ENCODE measurements around the gene PARD3B. TPM values are rescaled to one million over a fixed set of nuclear protein-coding genes. Genes with fewer than 3 reads are reported as not detected.

PARD3B gene
- total RNA-seq, 1 experiment from 2014 or later, result 6.4 TPM

GRCh38 chr2:205462681-205463345 is 917.5 kb downstream of the PARD3B start:
- TF ChIP-seq, protein P1, sequence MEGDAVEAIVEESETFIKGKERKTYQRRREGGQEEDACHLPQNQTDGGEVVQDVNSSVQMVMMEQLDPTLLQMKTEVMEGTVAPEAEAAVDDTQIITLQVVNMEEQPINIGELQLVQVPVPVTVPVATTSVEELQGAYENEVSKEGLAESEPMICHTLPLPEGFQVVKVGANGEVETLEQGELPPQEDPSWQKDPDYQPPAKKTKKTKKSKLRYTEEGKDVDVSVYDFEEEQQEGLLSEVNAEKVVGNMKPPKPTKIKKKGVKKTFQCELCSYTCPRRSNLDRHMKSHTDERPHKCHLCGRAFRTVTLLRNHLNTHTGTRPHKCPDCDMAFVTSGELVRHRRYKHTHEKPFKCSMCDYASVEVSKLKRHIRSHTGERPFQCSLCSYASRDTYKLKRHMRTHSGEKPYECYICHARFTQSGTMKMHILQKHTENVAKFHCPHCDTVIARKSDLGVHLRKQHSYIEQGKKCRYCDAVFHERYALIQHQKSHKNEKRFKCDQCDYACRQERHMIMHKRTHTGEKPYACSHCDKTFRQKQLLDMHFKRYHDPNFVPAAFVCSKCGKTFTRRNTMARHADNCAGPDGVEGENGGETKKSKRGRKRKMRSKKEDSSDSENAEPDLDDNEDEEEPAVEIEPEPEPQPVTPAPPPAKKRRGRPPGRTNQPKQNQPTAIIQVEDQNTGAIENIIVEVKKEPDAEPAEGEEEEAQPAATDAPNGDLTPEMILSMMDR (conservative IDR thresholded peaks at IDR 0.05), result no peak
- no peaks in the 10 kb centered on the region for H3K27me3 Mint-ChIP-seq (ENCODE audit: low read depth)
- H3K79me1 ChIP-seq (ENCODE audit: insufficient read depth, low read depth, low read length, poor library complexity, severe bottlenecking), result no peaks in the 10 kb centered on the region
- H2BK120ac ChIP-seq (ENCODE audit: low read depth, low read length, poor library complexity, severe bottlenecking), result no peak overlapping the region
- no CpG with 5 or more reads among the region's 6 CpGs for WGBS (ENCODE audit: extremely low coverage, insufficient read length, low lambda C conversion rate)
- H3K4me1 ChIP-seq (ENCODE audit: insufficient read depth, low read length), result peaks cover 13% of the 10 kb centered on the region; the same call in 1 of the 2 replicates
- H3K27ac ChIP-seq (ENCODE audit: insufficient read length, low read depth, low read length), result no peak overlapping the region
- H3K4ac ChIP-seq (ENCODE audit: low read depth, low read length), result no peak overlapping the region
- H2AFZ ChIP-seq (ENCODE audit: low read length), result no peak overlapping the region
- H3K14ac ChIP-seq (ENCODE audit: insufficient read depth, low read length), result no peak overlapping the region
- H3K23me2 ChIP-seq (ENCODE audit: insufficient read length, low read depth, low read length, poor library complexity, severe bottlenecking), result no peaks in the 10 kb centered on the region
- no peak overlapping the region for H2AK5ac ChIP-seq (ENCODE audit: insufficient read length, low read length)
- H3K4me2 ChIP-seq (ENCODE audit: insufficient read depth, insufficient read length, low read length), result no peak overlapping the region
- H4K91ac ChIP-seq (ENCODE audit: insufficient read length, low read depth, low read length), result no peak overlapping the region
- H3K27me3 ChIP-seq (ENCODE audit: insufficient read depth, low read length), result no peaks in the 10 kb centered on the region
- H4K5ac ChIP-seq (ENCODE audit: insufficient read length, low read depth, low read length), result no peak overlapping the region
- no peak for DNase-seq
- H3K79me2 ChIP-seq (ENCODE audit: insufficient read depth, low read length), result no peaks in the 10 kb centered on the region
- no peaks in the 10 kb centered on the region for H3K9me3 ChIP-seq (ENCODE audit: control insufficient read depth, low read depth, low read length)
- no peak overlapping the region for H2BK5ac ChIP-seq (ENCODE audit: insufficient read length, low read length)
- no peaks in the 10 kb centered on the region for H4K20me1 ChIP-seq (ENCODE audit: control insufficient read depth, insufficient read depth, insufficient read length)
- no peaks in the 10 kb centered on the region for H3K36me3 Mint-ChIP-seq (ENCODE audit: insufficient read depth in 1 of 3, low read depth in 3 of 3)
- no peak overlapping the region for H3K23ac ChIP-seq (ENCODE audit: insufficient read length, low read depth, low read length)
- H3K27ac Mint-ChIP-seq, result no peak overlapping the region
- no peak overlapping the region for H2BK15ac ChIP-seq (ENCODE audit: low read depth, low read length)
- H3K56ac ChIP-seq (ENCODE audit: insufficient read length, low read depth, low read length), result no peak overlapping the region
- no peaks in the 10 kb centered on the region for H3K9me3 Mint-ChIP-seq
- no peak overlapping the region for H4K8ac ChIP-seq (replicated peaks; ENCODE audit: insufficient read length, low read depth, low read length)
- no peak overlapping the region for H2BK20ac ChIP-seq (ENCODE audit: low read depth, low read length, poor library complexity, severe bottlenecking)
- H3T11ph ChIP-seq (ENCODE audit: low read length), result no peak overlapping the region
- H3K4me3 Mint-ChIP-seq, result no peak overlapping the region
- H2BK12ac ChIP-seq (ENCODE audit: insufficient read length, low read depth, low read length), result no peak overlapping the region
- H3K4me1 Mint-ChIP-seq, result peaks cover 59% of the 10 kb centered on the region in 2 experiments
- no peak overlapping the region for H3K18ac ChIP-seq (ENCODE audit: insufficient read length, low read depth, low read length)
- H3K9ac ChIP-seq (ENCODE audit: extremely low read depth, insufficient read length, low read length), result no peak overlapping the region

Measured in H9 (cell line).